A673 (cell line): Measurements from ENCODE around the gene VDAC1. TPM values are rescaled to one million over a fixed set of nuclear protein-coding genes. Genes with fewer than 3 reads are reported as not detected.
"Not testable (repeated sequence)": the region's sequence is repeated elsewhere in the genome, so short reads cannot be mapped to it uniquely, and the experiment has no call there.

Source experiments
- BruUV-seq: library from RNA; stranded (reverse); fragments of 400-500 nt; replicated peaks from 2 replicates; lab custom pipeline; 2021; lab: Mats Ljungman, UMichigan
- CTCF ChIA-PET: fragments of 300-600 bp; sonication (Branson Sonifier 250); formaldehyde crosslinking; loops from one replicate; lab custom pipeline; 2022; ENCODE audit warnings: antibody characterized with exemption; lab: Charles Lee
- POLR2A ChIA-PET: fragments of 300-600 bp; sonication (Branson Sonifier 250); formaldehyde crosslinking; loops from one replicate; lab custom pipeline; 2022; ENCODE audit warnings: antibody characterized with exemption; ENCODE audit not compliant: low non-redundant PET; lab: Charles Lee
- DNase-seq: peaks from one replicate; pipeline ENCODE4 v3.0.0-alpha.2; 2015; ENCODE audit warnings: low spot score
- H3K27ac ChIP-seq: fragments of 200-600 bp; sonication (generic); 2 replicates; pipeline ENCODE4 v1.5.1; 2016; ENCODE audit warnings: mixed run types, low read depth, mild to moderate bottlenecking, mixed read lengths, antibody characterized with exemption, low read length; ENCODE audit not compliant: poor library complexity, severe bottlenecking
- H3K27me3 ChIP-seq: fragments of 200-600 bp; sonication (generic); replicated peaks from 2 replicates; pipeline ENCODE4 v1.6.1; 2017; ENCODE audit warnings: mixed run types, low read depth, mild to moderate bottlenecking, mixed read lengths, antibody characterized with exemption, low read length; ENCODE audit not compliant: insufficient read depth, poor library complexity
- H3K36me3 ChIP-seq: fragments of 200-600 bp; sonication (generic); 2 replicates; pipeline ENCODE4 v1.6.1; 2016; ENCODE audit warnings: mixed run types, mild to moderate bottlenecking, mixed read lengths, antibody characterized with exemption, low read length; ENCODE audit not compliant: insufficient read depth, poor library complexity, severe bottlenecking
- H3K4me1 ChIP-seq: fragments of 200-600 bp; sonication (generic); 2 replicates; pipeline ENCODE4 v1.6.1; 2017; ENCODE audit warnings: mixed run types, mild to moderate bottlenecking, mixed read lengths, antibody characterized with exemption, low read length; ENCODE audit not compliant: insufficient read depth, poor library complexity, severe bottlenecking
- H3K4me3 ChIP-seq: fragments of 200-600 bp; sonication (generic); 2 replicates; pipeline ENCODE4 v1.5.1; 2016; ENCODE audit warnings: low read depth, mixed run types, mild to moderate bottlenecking, mixed read lengths, low read length; ENCODE audit not compliant: poor library complexity, severe bottlenecking
- H3K9me3 ChIP-seq: fragments of 200-600 bp; sonication (generic); 2 replicates; pipeline ENCODE4 v1.6.1; 2016; ENCODE audit warnings: mixed run types, low read depth, mild to moderate bottlenecking, mixed read lengths, antibody characterized with exemption, low read length; ENCODE audit not compliant: poor library complexity, severe bottlenecking
- EZH2 ChIP-seq: fragments of 200-600 bp; sonication (generic); IDR thresholded peaks from 2 replicates; pipeline ENCODE4 v1.6.1; 2017; ENCODE audit warnings: borderline replicate concordance, low read depth, mild to moderate bottlenecking, mixed read lengths, antibody characterized with exemption, low read length; ENCODE audit not compliant: poor library complexity, severe bottlenecking
- intact Hi-C: fragments of 100-400 bp; cut with micrococcal nuclease; formaldehyde crosslinking; loops from one replicate; pipeline ENCODE4 v1.10.0; 2022; ENCODE audit not compliant: unreplicated experiment
- total RNA-seq: library from RNA; stranded (reverse); gene quantifications from 2 replicates; pipeline ENCODE4 v1.2.3, GENCODE V29; 2021
- TF ChIP-seq, protein P1 (sequence below): fragments of 300-800, 200-600 bp; sonication (generic); conservative IDR thresholded peaks from 2 replicates; pipeline ENCODE4 v1.5.1; 2017; ENCODE audit warnings: low read depth, mild to moderate bottlenecking, antibody characterized with exemption, low read length, moderate library complexity, mixed read lengths

The VDAC1 gene
- total RNA-seq, 1 experiment from 2014 or later, result 367 TPM

GRCh38 chr5:134037160-134037559 is 32.4 kb upstream of the VDAC1 start:
- intact Hi-C loops, result loop anchor here (10.0 kb wide), 1 partner anchor 248 kb away; no protein-coding TSS in a partner anchor

DNA sequence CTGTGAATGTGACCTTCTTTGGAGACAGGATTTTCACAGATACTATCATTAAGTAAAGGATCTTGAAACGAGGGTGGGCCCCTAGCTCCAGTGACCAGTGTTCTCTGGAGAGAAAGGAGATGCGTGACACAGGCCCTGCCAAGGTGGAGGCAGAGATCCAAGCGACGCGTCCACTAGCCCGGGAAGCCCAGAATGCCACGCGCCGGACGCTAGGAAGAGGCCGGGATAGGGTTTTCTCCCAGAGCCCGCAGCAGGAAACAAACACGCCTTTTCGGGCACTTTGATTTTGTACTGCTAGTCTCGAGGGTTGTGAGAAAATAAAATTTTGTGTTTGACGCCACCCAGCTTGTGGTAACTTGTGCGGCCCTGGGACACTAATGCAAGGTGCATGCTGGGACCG is 29.6 kb upstream of the VDAC1 start:
- no peak overlapping the region for H3K27ac ChIP-seq
- H3K27me3 ChIP-seq, result no peaks in the 10 kb centered on the region
- H3K36me3 ChIP-seq, result no peaks in the 10 kb centered on the region
- H3K4me3 ChIP-seq, result no peak overlapping the region
- no peak for DNase-seq
- CTCF ChIA-PET, result interaction anchor here (1.0 kb wide), 1 partner anchor 11 kb away, joined by 3 read pairs; no protein-coding TSS in a partner anchor
- no peak for TF ChIP-seq EZH2
- TF ChIP-seq, protein P1, sequence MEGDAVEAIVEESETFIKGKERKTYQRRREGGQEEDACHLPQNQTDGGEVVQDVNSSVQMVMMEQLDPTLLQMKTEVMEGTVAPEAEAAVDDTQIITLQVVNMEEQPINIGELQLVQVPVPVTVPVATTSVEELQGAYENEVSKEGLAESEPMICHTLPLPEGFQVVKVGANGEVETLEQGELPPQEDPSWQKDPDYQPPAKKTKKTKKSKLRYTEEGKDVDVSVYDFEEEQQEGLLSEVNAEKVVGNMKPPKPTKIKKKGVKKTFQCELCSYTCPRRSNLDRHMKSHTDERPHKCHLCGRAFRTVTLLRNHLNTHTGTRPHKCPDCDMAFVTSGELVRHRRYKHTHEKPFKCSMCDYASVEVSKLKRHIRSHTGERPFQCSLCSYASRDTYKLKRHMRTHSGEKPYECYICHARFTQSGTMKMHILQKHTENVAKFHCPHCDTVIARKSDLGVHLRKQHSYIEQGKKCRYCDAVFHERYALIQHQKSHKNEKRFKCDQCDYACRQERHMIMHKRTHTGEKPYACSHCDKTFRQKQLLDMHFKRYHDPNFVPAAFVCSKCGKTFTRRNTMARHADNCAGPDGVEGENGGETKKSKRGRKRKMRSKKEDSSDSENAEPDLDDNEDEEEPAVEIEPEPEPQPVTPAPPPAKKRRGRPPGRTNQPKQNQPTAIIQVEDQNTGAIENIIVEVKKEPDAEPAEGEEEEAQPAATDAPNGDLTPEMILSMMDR, result no peak
- no TSS peak for BruUV-seq
- H3K9me3 ChIP-seq, result no peaks in the 10 kb centered on the region
- intact Hi-C loops, result loop anchor here (10.0 kb wide), 1 partner anchor 250 kb away; no protein-coding TSS in a partner anchor
- H3K4me1 ChIP-seq, result no peaks in the 10 kb centered on the region
- POLR2A ChIA-PET, result no interaction called here

More at GRCh38 chr5:134037160-134037559, 32.4 kb upstream of the VDAC1 start:
- Histone ChIP-seq H3K4me3 (no peak overlapping the region), H3K27me3 (no peaks in the 10 kb centered on the region), H3K36me3 (no peaks in the 10 kb centered on the region), H3K4me1 (no peaks in the 10 kb centered on the region), H3K9me3 (no peaks in the 10 kb centered on the region), H3K27ac (no peak overlapping the region)
- ChIA-PET POLR2A (no interaction called here), CTCF (no interaction called here)
- no peak for DNase-seq
- no TSS peak for BruUV-seq
- TF ChIP-seq, protein P1, result no peak
- TF ChIP-seq EZH2, result no peak

- not testable (repeated sequence) for H3K4me1 ChIP-seq, DNase-seq, H3K36me3 ChIP-seq, BruUV-seq, H3K4me3 ChIP-seq, H3K27me3 ChIP-seq, H3K9me3 ChIP-seq, H3K27ac ChIP-seq
- intact Hi-C loops, result loop anchor here (10.0 kb wide), 1 partner anchor 254 kb away; no protein-coding TSS in a partner anchor
- ChIA-PET POLR2A (interaction anchor here (0.6 kb wide), 1 partner anchor 933 kb away, joined by 10 read pairs; no protein-coding TSS in a partner anchor), CTCF (interaction anchor here (1.3 kb wide), 1 partner anchor 9 kb away, joined by 4 read pairs; no protein-coding TSS in a partner anchor)
These were observed 25.7 kb upstream of the VDAC1 start for GRCh38 chr5:134030303-134030964.
